SK-N-SH (cell line): ENCODE measurements around the gene KRT13. TPM values are rescaled to one million over a fixed set of nuclear protein-coding genes. Genes with fewer than 3 reads are reported as not detected.

ENCODE experiments used
- CTCF ChIA-PET: fragments of 300-600, 350-600 bp; formaldehyde crosslinking; extraction: SDS; loops from one replicate; lab custom pipeline; 2021; lab: Yijun Ruan, JAX
- POLR2A ChIA-PET: fragments of 350-600 bp; sonication (Branson Sonifier 250); formaldehyde crosslinking; extraction: SDS; loops from one replicate; lab custom pipeline; 2020; ENCODE audit warnings: antibody characterized with exemption, inconsistent platforms; lab: Yijun Ruan, JAX
- DNase-seq: peaks from one replicate; pipeline ENCODE4 v3.0.0; 2012
- H2AFZ ChIP-seq: fragments of 200-600 bp; sonication (generic); 2 replicates; pipeline ENCODE4 v1.8.1; 2016; ENCODE audit warnings: antibody characterized with exemption, mild to moderate bottlenecking, low read depth
- H3F3A ChIP-seq: fragments of 200-600 bp; sonication (generic); replicated peaks from 2 replicates; pipeline ENCODE3; 2016; ENCODE audit warnings: antibody characterized with exemption, mild to moderate bottlenecking; ENCODE audit not compliant: insufficient read depth
- H3K27ac ChIP-seq, 2 experiments: fragments of 200-500 bp in 1 of 2; fragments of 200-600 bp in 1 of 2; sonication (Bioruptor generic) in 1 of 2; sonication (generic), shearing (Covaris generic) in 1 of 2; 2 replicates each; pipeline versions ENCODE4 v1.5.1 to v1.6.1; 2014 to 2016; ENCODE audit warnings: low read depth in 2 of 2, inconsistent platforms in 1 of 2, low read length in 1 of 2, mild to moderate bottlenecking in 1 of 2, mixed read lengths in 1 of 2
- H3K27me3 ChIP-seq: fragments of 200-600 bp; sonication (generic), shearing (Covaris generic); 2 replicates; pipeline ENCODE4 v1.6.1; 2016; ENCODE audit warnings: mixed run types; ENCODE audit not compliant: insufficient read depth
- H3K36me3 ChIP-seq, 2 experiments: fragments of 200-500 bp in 1 of 2; fragments of 200-600 bp in 1 of 2; sonication (Bioruptor generic) in 1 of 2; sonication (generic) in 1 of 2; replicated peaks in 1 of 2; 2 replicates each; pipeline versions ENCODE3 to v1.5.1; 2014 to 2016; ENCODE audit warnings: low read length in 1 of 2, mild to moderate bottlenecking in 1 of 2; ENCODE audit not compliant: insufficient read depth in 2 of 2, control insufficient read depth in 1 of 2
- H3K4me1 ChIP-seq, 2 experiments: fragments of 200-500 bp in 1 of 2; fragments of 200-600 bp in 1 of 2; sonication (Bioruptor generic) in 1 of 2; sonication (generic), shearing (Covaris generic) in 1 of 2; 2 replicates each; pipeline versions ENCODE4 v1.5.1 to v1.6.1; 2014 to 2016; ENCODE audit warnings: low read depth in 1 of 2, low read length in 1 of 2, mixed run types in 1 of 2; ENCODE audit not compliant: insufficient read depth in 2 of 2, control insufficient read depth in 1 of 2
- H3K4me2 ChIP-seq: fragments of 200-600 bp; sonication (generic), shearing (Covaris generic); 2 replicates; pipeline ENCODE4 v1.6.1; 2017; ENCODE audit warnings: mixed run types
- H3K4me3 ChIP-seq, 2 experiments: fragments of 200-500 bp in 1 of 2; fragments of 200-600 bp in 1 of 2; sonication (Bioruptor generic) in 1 of 2; sonication (generic), shearing (Covaris generic) in 1 of 2; 2 replicates each; pipeline versions ENCODE4 v1.5.1 to v1.8.1; 2014 to 2016; ENCODE audit warnings: low read depth in 2 of 2, inconsistent platforms in 1 of 2, low read length in 1 of 2, mild to moderate bottlenecking in 1 of 2, mixed read lengths in 1 of 2, moderate library complexity in 1 of 2
- H3K79me2 ChIP-seq: fragments of 200-600 bp; sonication (generic); 2 replicates; pipeline ENCODE4 v1.8.1; 2017; ENCODE audit warnings: mild to moderate bottlenecking; ENCODE audit not compliant: insufficient read depth
- H3K9ac ChIP-seq: fragments of 200-600 bp; sonication (generic); 2 replicates; pipeline ENCODE4 v1.6.1; 2017; ENCODE audit warnings: mixed run types
- H3K9me2 ChIP-seq: fragments of 200-600 bp; sonication (generic); 2 replicates; pipeline ENCODE4 v1.6.1; 2017; ENCODE audit warnings: mixed run types
- H3K9me3 ChIP-seq: fragments of 200-600 bp; sonication (generic); 2 replicates; pipeline ENCODE4 v1.6.1; 2017; ENCODE audit warnings: mixed run types, mild to moderate bottlenecking, moderate library complexity
- H4K20me1 ChIP-seq: fragments of 200-600 bp; sonication (generic); 2 replicates; pipeline ENCODE4 v1.6.1; 2017; ENCODE audit warnings: mild to moderate bottlenecking, mixed run types; ENCODE audit not compliant: insufficient read depth
- ELF1 ChIP-seq: IDR thresholded peaks from 2 replicates; pipeline ENCODE4 v1.4.0; 2012
- GABPA ChIP-seq: IDR thresholded peaks from 2 replicates; pipeline ENCODE4 v1.4.0; 2012; ENCODE audit warnings: low read depth, mild to moderate bottlenecking
- IRF3 ChIP-seq: fragments of 150-350 bp; IDR thresholded peaks from 2 replicates; pipeline ENCODE4 v1.6.1; 2016; ENCODE audit warnings: mild to moderate bottlenecking, low read depth, low read length
- MXI1 ChIP-seq: IDR thresholded peaks from 2 replicates; pipeline ENCODE4 v1.6.1; 2012; ENCODE audit warnings: mild to moderate bottlenecking, low read depth, low read length, improper control_type of control experiment
- NFIC ChIP-seq: IDR thresholded peaks from 2 replicates; pipeline ENCODE4 v1.4.0; 2012; ENCODE audit warnings: borderline replicate concordance
- RCOR1 ChIP-seq: fragments of 150-350 bp; IDR thresholded peaks from 2 replicates; pipeline ENCODE4 v1.6.1; 2017; ENCODE audit warnings: antibody characterized with exemption, low read length
- RFX5 ChIP-seq: IDR thresholded peaks from 2 replicates; pipeline ENCODE4 v1.6.1; 2012; ENCODE audit warnings: mild to moderate bottlenecking, improper control_type of control experiment, low read length
- RXRA ChIP-seq: IDR thresholded peaks from 2 replicates; pipeline ENCODE4 v1.4.0; 2012; ENCODE audit warnings: low read depth, mild to moderate bottlenecking, borderline replicate concordance
- SMC3 ChIP-seq: IDR thresholded peaks from 2 replicates; pipeline ENCODE4 v1.6.1; 2012; ENCODE audit warnings: low read depth, low read length, improper control_type of control experiment
- TCF12 ChIP-seq: IDR thresholded peaks from 2 replicates; pipeline ENCODE4 v1.4.0; 2012
- USF1 ChIP-seq: IDR thresholded peaks from 2 replicates; pipeline ENCODE4 v1.4.0; 2012; ENCODE audit warnings: low read depth, borderline replicate concordance
- YY1 ChIP-seq: IDR thresholded peaks from 2 replicates; pipeline ENCODE4 v1.4.0; 2012; ENCODE audit warnings: low read depth, mild to moderate bottlenecking
- WGBS: methylation state at CpG from one replicate; pipeline ENCODE4 v1.1.6; 2017; ENCODE audit warnings: low lambda C conversion rate; 5-methylcytosine and 5-hydroxymethylcytosine counted together
- polyA plus RNA-seq, 3 experiments: library from polyadenylated mRNA; depleted of rRNA; stranded (reverse); fragments of >200 nt; gene quantifications; 2 replicates each; pipeline ENCODE4 v1.2.3, GENCODE V29; 2012

The KRT13 gene
- polyA plus RNA-seq, 1 of the 3 experiments (the other 2 are of a cell fraction) = 0.39 TPM

GRCh38 chr17:41553987-41554680 is 48.7 kb upstream of the KRT13 start (continued):
- TF ChIP-seq MXI1 (no peak), GABPA (no peak), RCOR1 (no peak), TCF12 (no peak), SMC3 (no peak), ELF1 (no peak), RXRA (no peak), RFX5 (no peak)

GRCh38 chr17:41553176-41553575 is 47.8 kb upstream of the KRT13 start:
- CTCF ChIA-PET = interaction anchor here (0.6 to 25.5 kb wide), 4 partner anchors 26 to 137 kb away, joined by 3 to 646 read pairs (median 290); no protein-coding TSS in a partner anchor
- POLR2A ChIA-PET = no interaction called here
- Histone ChIP-seq H3K27ac (no peak overlapping the region), H3K36me3 (no peaks in the 10 kb centered on the region), H2AFZ (no peak overlapping the region)
- TF ChIP-seq NFIC (no peak), USF1 (no peak), YY1 (no peak)
- TF ChIP-seq, all 33 proteins: peak for 0
- H3K9me2 ChIP-seq = no peaks in the 10 kb centered on the region
- H3K79me2 ChIP-seq = no peaks in the 10 kb centered on the region
- no peak overlapping the region for H3K9ac ChIP-seq
- no peak overlapping the region for H3K4me3 ChIP-seq
- no peak for DNase-seq
- H3K4me1 ChIP-seq = peaks cover 9 to 10% of the 10 kb centered on the region in 2 experiments; a peak in 3 of 4 replicates
- H4K20me1 ChIP-seq = no peaks in the 10 kb centered on the region
- peaks cover 11% of the 10 kb centered on the region for H3F3A ChIP-seq
- H3K9me3 ChIP-seq = no peaks in the 10 kb centered on the region
- peaks cover 13% of the 10 kb centered on the region; the same call in 1 of the 2 replicates for H3K27me3 ChIP-seq
- no peak overlapping the region for H3K4me2 ChIP-seq
- 75% methylated on average over 4 of the region's 4 CpGs for WGBS

GRCh38 chr17:41552455-41552854 is 47.0 kb upstream of the KRT13 start:
- Histone ChIP-seq H3K27ac (no peak overlapping the region), H3K36me3 (no peaks in the 10 kb centered on the region), H3K4me1 (peaks cover 13 to 17% of the 10 kb centered on the region in 2 experiments; a peak in 3 of 4 replicates), H3K9ac (no peak overlapping the region), H3K4me3 (no peak overlapping the region), H3K79me2 (no peaks in the 10 kb centered on the region), H4K20me1 (no peaks in the 10 kb centered on the region), H2AFZ (no peak overlapping the region), H3K9me3 (no peaks in the 10 kb centered on the region), H3F3A (peaks cover 16% of the 10 kb centered on the region), H3K9me2 (no peaks in the 10 kb centered on the region), H3K27me3 (peaks cover 10% of the 10 kb centered on the region; the same call in 1 of the 2 replicates)
- POLR2A ChIA-PET = no interaction called here
- WGBS = 80% methylated on average over 5 of the region's 5 CpGs
- DNase-seq = no peak
- CTCF ChIA-PET = interaction anchor here (4.1 to 25.5 kb wide), 4 partner anchors 26 to 112 kb away, joined by 45 to 646 read pairs (median 290); no protein-coding TSS in a partner anchor
- TF ChIP-seq RXRA (no peak), IRF3 (no peak), TCF12 (no peak)
- TF ChIP-seq, all 33 proteins: peak for 0
- H3K4me2 ChIP-seq = no peak overlapping the region
